Activated T-cell treated with anti-CD3 and anti-CD28 coated beads, Interleukin-2, amount 50 U/mL, for 1 hour (primary cell): ENCODE measurements around the gene PHLDB2.

Experiments
- DNase-seq: peaks from one replicate; pipeline ENCODE4 v3.0.0-alpha.2; 2020

PHLDB2 gene

GRCh38 chr3:112002096-112002971 lies 143.3 kb downstream of the PHLDB2 start:
- no peak for DNase-seq

- DNase-seq: no peak
Observed at GRCh38 chr3:112003321-112004080, 144.4 kb downstream of the PHLDB2 start.

GRCh38 chr3:112004187-112004586 lies 145.1 kb downstream of the PHLDB2 start:
- no peak for DNase-seq

- no peak for DNase-seq
Observed at GRCh38 chr3:112004669-112005068, 145.6 kb downstream of the PHLDB2 start.

- DNase-seq: no peak
Observed at GRCh38 chr3:112005091-112005672, 146.1 kb downstream of the PHLDB2 start.

- no peak for DNase-seq
Observed at GRCh38 chr3:112007633-112008032, 148.6 kb downstream of the PHLDB2 start.

GRCh38 chr3:112009670-112010069 lies 150.6 kb downstream of the PHLDB2 start:
- DNase-seq: no peak

- DNase-seq: no peak
Observed at GRCh38 chr3:112010636-112011035, 151.6 kb downstream of the PHLDB2 start.

DNA sequence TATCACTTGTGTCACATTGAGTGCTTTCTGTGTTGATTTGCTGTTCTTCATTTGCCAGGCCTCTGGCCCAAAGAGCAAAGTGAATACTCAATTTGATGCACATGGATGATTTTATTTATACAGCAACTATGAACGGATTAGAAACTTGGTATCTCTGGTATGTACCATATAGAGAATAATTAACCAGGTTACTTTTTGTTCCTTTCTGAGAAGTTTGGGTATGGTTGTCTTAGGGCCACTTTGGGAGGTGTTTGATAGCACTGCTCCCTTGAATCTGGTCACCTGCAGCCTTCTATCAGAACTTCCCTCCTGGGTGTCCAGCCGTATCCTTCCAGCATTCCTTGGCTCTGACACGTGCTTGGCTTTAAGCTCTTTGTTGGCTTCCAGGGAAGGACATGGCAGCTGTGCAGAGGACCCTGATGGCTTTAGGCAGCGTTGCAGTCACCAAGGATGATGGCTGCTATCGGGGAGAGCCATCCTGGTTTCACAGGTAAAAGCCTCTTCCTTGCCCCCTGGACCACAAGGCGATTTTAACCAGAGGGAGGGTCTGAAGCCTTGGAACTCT lies 152.4 kb downstream of the PHLDB2 start:
- no peak for DNase-seq

- no peak for DNase-seq
Observed at GRCh38 chr3:112012205-112012992, 153.3 kb downstream of the PHLDB2 start.

DNA sequence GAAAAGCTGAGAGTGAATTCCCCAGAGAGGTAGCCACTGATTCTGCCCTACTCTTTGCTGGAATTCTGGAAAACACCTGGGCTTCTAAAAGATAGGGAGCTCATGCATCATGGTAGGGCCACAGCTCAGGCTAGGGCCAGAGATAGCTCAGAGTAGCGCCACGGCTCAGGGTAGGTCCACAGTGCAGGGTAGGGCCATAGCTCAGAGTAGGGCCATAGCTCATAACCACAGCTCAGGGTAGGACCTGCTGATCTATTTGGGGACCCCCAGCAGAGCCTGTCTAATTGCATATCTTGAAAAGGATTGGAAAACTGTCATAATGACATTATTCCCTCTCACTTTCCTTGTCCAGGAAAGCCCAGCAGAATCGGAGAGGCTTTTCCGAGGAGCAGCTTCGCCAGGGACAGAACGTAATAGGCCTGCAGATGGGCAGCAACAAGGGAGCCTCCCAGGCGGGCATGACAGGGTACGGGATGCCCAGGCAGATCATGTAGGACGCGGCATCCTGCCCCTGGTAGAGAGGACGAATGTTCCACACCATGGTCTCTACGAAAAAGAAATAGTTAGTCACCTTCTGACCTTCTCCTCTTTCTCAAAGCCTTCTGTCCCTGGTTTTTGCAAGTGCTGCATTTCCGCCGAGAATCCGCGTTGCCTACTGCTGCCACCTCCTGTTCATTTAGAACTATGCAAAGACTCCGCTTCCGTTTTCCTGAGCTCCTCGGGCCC lies 154.2 kb downstream of the PHLDB2 start:
- peak; percentile 56 for DNase-seq

DNA sequence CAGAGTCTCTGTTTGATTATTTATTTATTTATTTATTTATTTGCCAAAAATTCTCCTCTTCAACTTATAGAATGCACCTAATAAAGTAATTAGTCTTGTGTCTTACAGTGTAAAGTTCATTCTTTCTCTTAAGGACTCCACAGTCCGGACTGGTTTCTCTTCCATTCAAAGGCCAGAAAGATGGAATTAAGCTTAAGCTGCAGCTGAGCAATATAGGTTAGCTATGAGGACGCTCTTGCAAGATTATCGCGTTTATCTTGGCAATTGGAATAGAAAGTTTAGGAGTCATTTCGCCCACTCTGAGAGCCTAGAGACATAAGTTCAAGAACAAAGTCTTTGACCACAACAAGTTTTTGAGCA lies 154.7 kb downstream of the PHLDB2 start:
- no peak for DNase-seq

DNA sequence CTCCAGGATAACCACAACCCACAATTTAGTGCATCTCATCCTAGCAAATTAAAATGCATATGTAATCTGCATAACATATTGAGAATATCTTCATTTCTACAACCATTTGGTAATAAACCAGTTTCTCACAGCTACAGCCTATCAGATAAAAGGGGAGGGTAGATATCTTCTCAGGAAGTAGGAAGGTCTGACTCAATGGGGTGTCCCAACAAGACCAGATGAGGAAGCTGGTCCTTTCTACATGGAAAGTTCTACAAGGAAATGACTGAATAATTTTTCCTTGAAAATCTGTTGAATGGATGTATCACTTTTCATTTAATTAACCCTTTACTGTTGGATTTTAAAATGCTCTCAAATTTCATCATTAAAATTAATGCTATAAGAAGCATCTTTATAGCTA lies 158.0 kb downstream of the PHLDB2 start:
- DNase-seq: no peak

DNA sequence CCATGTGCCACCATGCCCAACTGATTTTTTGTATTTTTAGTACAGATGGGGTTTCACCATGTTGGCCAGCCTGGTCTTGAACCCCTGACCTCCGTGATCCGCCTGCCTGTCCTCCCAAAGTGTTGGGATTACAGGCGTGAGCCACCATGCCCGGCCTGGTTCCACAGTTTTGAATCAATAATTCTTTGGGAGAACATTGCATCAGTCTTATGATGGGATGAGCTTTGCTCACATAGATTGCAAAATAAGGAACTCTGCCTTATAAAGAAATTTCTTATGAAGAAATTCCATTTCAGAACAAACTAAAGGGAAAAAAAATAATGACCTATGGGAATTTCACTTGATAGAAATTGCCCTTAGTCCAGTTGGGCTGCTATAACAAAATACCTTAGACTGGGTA lies 159.6 kb downstream of the PHLDB2 start:
- no peak for DNase-seq

DNA sequence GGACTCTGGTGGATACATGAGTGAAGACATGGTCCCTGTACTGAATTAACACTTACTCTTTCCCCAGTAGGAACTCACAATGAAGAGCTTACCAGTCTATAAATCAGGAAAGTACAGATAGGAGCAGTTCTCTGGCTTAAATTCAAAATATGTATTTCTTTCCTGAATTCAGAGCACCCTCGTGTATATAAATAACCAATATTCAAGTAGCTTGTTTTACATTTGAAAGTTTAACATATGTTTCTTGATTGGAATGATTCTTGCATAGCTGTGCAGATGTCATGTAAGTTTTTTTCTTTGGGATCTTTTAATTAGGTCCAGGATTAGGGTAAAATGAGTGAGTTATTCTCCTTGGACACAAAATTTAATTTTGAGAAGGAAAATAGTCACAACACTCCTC lies 160.7 kb downstream of the PHLDB2 start:
- no peak for DNase-seq

DNA sequence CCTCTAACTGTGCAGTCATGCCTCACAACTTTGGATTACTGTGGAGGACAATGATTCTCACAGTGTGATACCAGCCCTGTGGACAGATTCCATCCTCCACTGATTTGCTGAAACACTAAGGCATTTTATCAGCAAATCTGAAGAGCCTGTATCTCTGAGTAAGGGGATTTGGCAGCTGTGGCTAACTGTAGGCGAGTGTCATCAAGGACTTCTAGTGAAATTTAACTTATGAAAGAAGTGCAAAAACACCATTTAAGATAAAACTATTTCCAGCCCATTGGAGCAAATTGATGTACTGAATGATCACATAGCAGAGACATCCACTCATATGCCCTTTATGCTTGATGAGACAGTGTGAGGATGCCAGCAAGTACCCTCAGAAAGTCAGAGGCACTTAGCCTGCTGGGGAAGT lies 161.6 kb downstream of the PHLDB2 start:
- DNase-seq: no peak
